Right lobe of liver (tissue), 6 donors: ENCODE measurements around the gene SSC5D. TPM values are rescaled to one million over a fixed set of nuclear protein-coding genes. Genes with fewer than 3 reads are reported as not detected.

Source experiments
- ATAC-seq, 4 donors: fragments of 200-7000 bp; cut with Tn5 transposase; one replicate each; pipeline ENCODE4 v1.9.1; 2020; ENCODE audit warnings: mild to moderate bottlenecking in 4 of 4, moderate library complexity in 4 of 4
- DNase-seq, 3 donors: peaks; one replicate each; pipeline ENCODE4 v3.0.0-alpha.2; 2020
- H3K27ac ChIP-seq, 3 donors: fragments of 200-600 bp; one replicate each; pipeline ENCODE4 v1.8.0; 2022
- H3K27me3 ChIP-seq, 2 donors: fragments of 200-600 bp; one replicate each; pipeline ENCODE4 v1.8.0; 2022
- H3K36me3 ChIP-seq, 4 donors: fragments of 200-600 bp; sonication (generic) in 1 of 4; one replicate each; pipeline versions ENCODE4 v1.5.1 to v1.8.0; 2017 to 2022; ENCODE audit warnings: control low read depth in 1 of 4
- H3K4me1 ChIP-seq, 4 donors: fragments of 200-600 bp; sonication (generic) in 1 of 4; one replicate each; pipeline versions ENCODE4 v1.5.1 to v1.8.0; 2017 to 2022; ENCODE audit warnings: control low read depth in 1 of 4
- H3K4me3 ChIP-seq, 3 donors: fragments of 200-600 bp; one replicate each; pipeline ENCODE4 v1.8.0; 2022
- H3K9me3 ChIP-seq, 4 donors: fragments of 200-600 bp; sonication (generic) in 1 of 4; one replicate each; pipeline versions ENCODE4 v1.5.1 to v1.8.0; 2017 to 2022; ENCODE audit warnings: control low read depth in 1 of 4
- POLR2A ChIP-seq: fragments of 450-650 bp; IDR thresholded peaks from one replicate; pipeline ENCODE4 v1.6.1; 2017; ENCODE audit warnings: antibody characterized with exemption, mild to moderate bottlenecking
- WGBS: methylation state at CpG from one replicate; pipeline ENCODE4 v1.1.6; 2018; ENCODE audit warnings: low coverage, low lambda C conversion rate; ENCODE audit not compliant: insufficient coverage; ENCODE audit errors: missing lambda C conversion rate; 5-methylcytosine and 5-hydroxymethylcytosine counted together
- intact Hi-C, 2 donors: fragments of 100-400 bp; cut with DNase I; formaldehyde crosslinking; loops; one replicate each; pipeline versions ENCODE4 v1.11.2 to v1.14.1; 2022
- total RNA-seq, 6 experiments: library from RNA; depleted of rRNA in 2 of 6; stranded (reverse); fragments of >200 nt in 2 of 6; fragmentation: NEBNext Ultra II Directional in 3 of 6; extraction: Animal tissue kit (Norgen Biotek cat#: 25700) in 3 of 6; gene quantifications; one replicate each; pipeline versions ENCODE4 v1.1.0 to v1.2.4, GENCODE V29; 2016 to 2023
- TF ChIP-seq, protein P1 (sequence below), 4 donors: fragments of 200-600 bp in 3 of 4; fragments of 450-650 bp in 1 of 4; IDR thresholded peaks; one replicate each; pipeline versions ENCODE4 v1.5.1 to v1.8.0; 2016 to 2022; ENCODE audit warnings: antibody characterized with exemption in 4 of 4, mild to moderate bottlenecking in 2 of 4
- donor health status: DM: no; HTN: yes; CAD: no.
- donor health status: DM: no; HTN: no; CAD: no.
- donor health status: DM: no; HTN: no; CAD: no.
- donor health status: DM: no; HTN: yes; CAD: no.
- donor health status: DM: no; HTN: yes; CAD: no.

Gene SSC5D
- total RNA-seq, 6 experiments from 2014 or later = 0.35 to 1.6 (median 1.2) TPM

DNA sequence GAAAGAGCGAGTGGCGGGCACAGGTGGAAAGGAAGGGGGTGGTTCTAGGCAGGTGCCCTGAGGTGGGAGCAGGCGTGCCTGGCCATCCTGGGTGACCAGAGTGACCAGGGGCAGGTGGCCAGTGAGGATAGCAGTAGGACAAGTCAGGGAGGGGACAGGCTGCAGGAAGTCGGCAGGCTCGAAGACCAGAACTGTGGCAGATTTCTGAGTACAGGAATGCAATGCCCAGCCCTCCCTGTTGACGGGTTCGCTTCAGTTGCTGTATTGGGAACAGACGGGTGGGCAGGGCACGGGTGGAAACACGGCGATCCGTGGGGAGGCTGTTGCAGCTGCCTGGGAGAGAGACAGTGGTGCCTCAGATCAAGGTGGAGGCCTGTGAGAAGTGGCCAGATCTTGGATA is 9.9 kb upstream of the SSC5D start:
- Histone ChIP-seq H3K4me3 (no peak overlapping the region), H3K27me3 (no peaks in the 10 kb centered on the region), H3K27ac (no peak overlapping the region), H3K36me3 (peaks cover 0 to 6% (median 0%) of the 10 kb centered on the region in 4 donors), H3K9me3 (no peaks in the 10 kb centered on the region), H3K4me1 (peaks cover 0 to 17% (median 4%) of the 10 kb centered on the region in 4 donors)
- no peak for TF ChIP-seq POLR2A
- TF ChIP-seq, protein P1, sequence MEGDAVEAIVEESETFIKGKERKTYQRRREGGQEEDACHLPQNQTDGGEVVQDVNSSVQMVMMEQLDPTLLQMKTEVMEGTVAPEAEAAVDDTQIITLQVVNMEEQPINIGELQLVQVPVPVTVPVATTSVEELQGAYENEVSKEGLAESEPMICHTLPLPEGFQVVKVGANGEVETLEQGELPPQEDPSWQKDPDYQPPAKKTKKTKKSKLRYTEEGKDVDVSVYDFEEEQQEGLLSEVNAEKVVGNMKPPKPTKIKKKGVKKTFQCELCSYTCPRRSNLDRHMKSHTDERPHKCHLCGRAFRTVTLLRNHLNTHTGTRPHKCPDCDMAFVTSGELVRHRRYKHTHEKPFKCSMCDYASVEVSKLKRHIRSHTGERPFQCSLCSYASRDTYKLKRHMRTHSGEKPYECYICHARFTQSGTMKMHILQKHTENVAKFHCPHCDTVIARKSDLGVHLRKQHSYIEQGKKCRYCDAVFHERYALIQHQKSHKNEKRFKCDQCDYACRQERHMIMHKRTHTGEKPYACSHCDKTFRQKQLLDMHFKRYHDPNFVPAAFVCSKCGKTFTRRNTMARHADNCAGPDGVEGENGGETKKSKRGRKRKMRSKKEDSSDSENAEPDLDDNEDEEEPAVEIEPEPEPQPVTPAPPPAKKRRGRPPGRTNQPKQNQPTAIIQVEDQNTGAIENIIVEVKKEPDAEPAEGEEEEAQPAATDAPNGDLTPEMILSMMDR (IDR thresholded peaks at IDR 0.05) = no peak
- WGBS = 100% methylated on average over 4 of the region's 12 CpGs
- intact Hi-C loops = no loop called here
- no peak for DNase-seq
- no peak for ATAC-seq

DNA sequence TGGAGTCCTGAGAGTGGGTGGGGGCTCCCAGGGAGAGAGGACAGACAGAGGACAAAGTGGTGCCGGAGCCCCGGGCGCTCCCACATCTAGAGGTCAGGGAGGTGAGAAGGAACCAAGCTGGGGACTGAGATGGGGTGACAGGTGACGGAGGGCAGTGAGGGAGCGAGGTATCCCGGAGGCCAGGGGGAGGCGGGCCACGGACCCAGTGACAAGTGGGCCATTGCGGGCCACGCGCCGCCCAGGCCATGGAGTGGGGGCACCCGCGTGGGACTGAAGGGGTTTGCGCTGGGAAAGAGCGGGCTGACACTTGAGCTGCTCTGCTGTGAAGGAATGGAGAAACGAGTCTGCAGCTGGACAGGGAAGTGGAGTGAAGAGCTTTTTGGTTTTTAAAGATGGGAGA is 9.2 kb upstream of the SSC5D start:
- intact Hi-C loops = no loop called here
- TF ChIP-seq, protein P1 (IDR thresholded peaks at IDR 0.05) = no peak
- no peak for TF ChIP-seq POLR2A
- no peaks in the 10 kb centered on the region for H3K9me3 ChIP-seq
- peaks cover 0 to 6% (median 1%) of the 10 kb centered on the region in 4 donors for H3K36me3 ChIP-seq
- peaks cover 0 to 17% (median 4%) of the 10 kb centered on the region in 4 donors for H3K4me1 ChIP-seq
- WGBS = 89% methylated on average over 14 of the region's 17 CpGs
- DNase-seq (no peak), ATAC-seq (no peak)
- no peak overlapping the region for H3K4me3 ChIP-seq
- no peaks in the 10 kb centered on the region for H3K27me3 ChIP-seq
- no peak overlapping the region for H3K27ac ChIP-seq

DNA sequence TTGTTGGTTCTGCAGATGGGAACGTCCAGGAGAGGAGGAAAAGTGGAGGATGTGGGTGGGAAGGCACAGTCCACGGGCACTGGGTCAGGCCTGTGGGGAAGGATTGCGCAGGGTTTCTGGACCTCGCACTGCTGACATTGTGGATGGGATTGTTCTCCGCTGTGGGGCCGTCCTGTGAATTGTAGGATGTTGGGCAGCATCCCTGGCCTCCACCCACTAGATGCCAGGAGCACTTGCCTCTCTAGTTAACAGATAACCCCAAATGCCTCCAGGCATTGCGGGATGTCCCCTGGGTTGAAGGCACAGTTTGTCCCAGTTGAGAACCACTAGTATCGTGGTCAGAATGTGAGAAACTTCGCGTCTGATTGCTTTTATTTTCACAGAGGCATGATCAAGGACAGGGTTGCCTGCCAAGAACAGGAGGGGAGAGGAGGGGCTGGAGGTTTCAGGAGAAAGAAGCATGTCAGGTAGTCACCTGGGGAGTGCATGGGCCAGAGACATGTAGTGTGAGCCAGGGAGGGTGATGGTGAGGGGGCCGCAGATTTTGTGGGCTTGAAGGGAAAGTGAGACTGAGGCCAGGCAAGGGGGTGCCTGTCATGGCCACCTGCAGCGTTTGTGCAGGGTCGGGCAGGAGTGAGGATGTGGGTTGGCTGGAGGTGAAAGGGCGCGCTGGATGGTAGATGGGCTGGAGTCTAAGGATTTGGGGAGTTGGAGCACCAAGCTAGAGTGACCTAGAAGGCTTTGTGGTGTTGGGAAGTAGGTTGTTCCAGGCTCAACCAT is 8.6 kb upstream of the SSC5D start:
- ATAC-seq = no peak
- DNase-seq = no peak
- Histone ChIP-seq H3K27ac (no peak overlapping the region), H3K4me3 (no peak overlapping the region), H3K4me1 (peaks cover 0 to 17% (median 6%) of the 10 kb centered on the region in 4 donors), H3K9me3 (no peaks in the 10 kb centered on the region), H3K27me3 (no peaks in the 10 kb centered on the region), H3K36me3 (peaks cover 0 to 6% (median 1%) of the 10 kb centered on the region in 4 donors)
- TF ChIP-seq, protein P1 (IDR thresholded peaks at IDR 0.05) = no peak
- no peak for TF ChIP-seq POLR2A
- intact Hi-C loops = no loop called here
- 36% methylated on average over 11 of the region's 15 CpGs for WGBS

DNA sequence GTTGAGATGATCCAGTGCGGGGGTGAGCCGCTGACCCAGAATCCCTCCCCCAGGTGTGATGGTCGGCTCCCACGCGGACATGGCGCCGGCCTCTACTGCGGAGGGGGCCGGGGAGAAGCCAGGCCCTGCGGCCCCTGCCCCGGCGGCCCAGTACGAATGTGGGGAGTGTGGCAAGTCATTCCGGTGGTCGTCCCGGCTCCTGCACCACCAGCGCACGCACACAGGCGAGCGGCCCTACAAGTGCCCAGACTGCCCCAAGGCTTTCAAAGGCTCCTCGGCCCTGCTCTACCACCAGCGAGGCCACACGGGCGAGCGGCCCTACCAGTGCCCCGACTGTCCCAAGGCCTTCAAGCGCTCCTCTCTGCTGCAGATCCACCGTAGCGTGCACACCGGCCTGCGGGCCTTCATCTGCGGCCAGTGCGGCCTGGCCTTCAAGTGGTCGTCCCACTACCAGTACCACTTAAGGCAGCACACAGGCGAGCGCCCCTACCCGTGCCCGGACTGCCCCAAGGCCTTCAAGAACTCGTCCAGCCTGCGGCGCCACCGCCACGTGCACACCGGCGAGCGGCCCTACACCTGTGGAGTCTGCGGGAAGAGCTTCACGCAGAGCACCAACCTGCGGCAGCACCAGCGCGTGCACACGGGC is 7.0 kb upstream of the SSC5D start:
- no peak for TF ChIP-seq POLR2A
- TF ChIP-seq, protein P1 (IDR thresholded peaks at IDR 0.05) = no peak
- intact Hi-C loops = no loop called here
- ATAC-seq = no peak
- H3K4me1 ChIP-seq = peaks cover 0 to 14% (median 4%) of the 10 kb centered on the region in 4 donors
- no peaks in the 10 kb centered on the region for H3K27me3 ChIP-seq
- peaks cover 0 to 6% (median 1%) of the 10 kb centered on the region in 4 donors for H3K36me3 ChIP-seq
- 60% methylated on average over 1 of the region's 52 CpGs for WGBS
- no peak overlapping the region for H3K4me3 ChIP-seq
- no peaks in the 10 kb centered on the region for H3K9me3 ChIP-seq
- DNase-seq = no peak
- no peak overlapping the region for H3K27ac ChIP-seq
